GM12878 (cell line): ENCODE measurements around the gene TFPI2. TPM values are rescaled to one million over a fixed set of nuclear protein-coding genes. Genes with fewer than 3 reads are reported as not detected.

Experiments used
- ATAC-seq: fragments of 200-7000 bp; cut with Tn5 transposase; 3 replicates; pipeline ENCODE4 v1.9.1; 2020; ENCODE audit warnings: mild to moderate bottlenecking, moderate library complexity
- BruUV-seq: library from RNA; stranded (reverse); fragments of 400-500 nt; replicated peaks from 2 replicates; lab custom pipeline; 2021; lab: Mats Ljungman, UMichigan
- CTCF ChIA-PET: fragments of 300-600 bp; sonication (Branson Sonifier 250); formaldehyde crosslinking; extraction: SDS; loops from one replicate; lab custom pipeline; 2021; ENCODE audit warnings: inconsistent platforms; lab: Yijun Ruan, JAX
- POLR2A ChIA-PET: fragments of 350-600 bp; formaldehyde crosslinking; extraction: SDS; loops from one replicate; lab custom pipeline; 2021; ENCODE audit warnings: inconsistent platforms; lab: Charles Lee
- RAD21 ChIA-PET: fragments of 300-600 bp; sonication (Branson Sonifier 250); formaldehyde crosslinking; loops from one replicate; lab custom pipeline; 2023; ENCODE audit warnings: antibody characterized with exemption; ENCODE audit not compliant: unreplicated experiment; lab: Charles Lee
- SMC1A ChIA-PET: fragments of 300-600 bp; sonication (Branson Sonifier 250); formaldehyde crosslinking; loops from one replicate; lab custom pipeline; 2023; ENCODE audit not compliant: unreplicated experiment, uncharacterized antibody; lab: Charles Lee
- DNase-seq: peaks from one replicate; pipeline ENCODE4 v3.0.0-alpha.2; 2011; ENCODE audit warnings: low read depth, low spot score
- FAIRE-seq: peaks from 3 replicates; lab custom pipeline; 2011; peaks lifted over from hg19 to GRCh38; lab: Jason Lieb, UNC
- H2AFZ ChIP-seq: 2 replicates; pipeline ENCODE4 v1.6.0; 2011; ENCODE audit warnings: low read depth, low read length, control low read depth; ENCODE audit not compliant: control insufficient read depth
- H3K27ac ChIP-seq: 2 replicates; pipeline ENCODE4 v1.5.1; 2011; ENCODE audit warnings: control low read depth; ENCODE audit not compliant: control insufficient read depth, insufficient read depth
- H3K27me3 ChIP-seq, 2 experiments: replicated peaks in 1 of 2; 2 replicates each; pipeline versions ENCODE4 v1.6.0 to v1.6.1; 2011; ENCODE audit warnings: low read length in 1 of 2; ENCODE audit not compliant: control insufficient read depth in 2 of 2, insufficient read depth in 2 of 2
- H3K36me3 ChIP-seq, 2 experiments: 2 replicates each; pipeline ENCODE4 v1.5.1; 2011; ENCODE audit warnings: low read length in 1 of 2; ENCODE audit not compliant: control insufficient read depth in 2 of 2, insufficient read depth in 2 of 2
- H3K4me1 ChIP-seq: 2 replicates; pipeline ENCODE4 v1.6.1; 2011; ENCODE audit warnings: mild to moderate bottlenecking, low read length, moderate library complexity, mixed read lengths; ENCODE audit not compliant: control insufficient read depth, insufficient read depth
- H3K4me2 ChIP-seq: 2 replicates; pipeline ENCODE4 v1.6.0; 2011; ENCODE audit warnings: control low read depth; ENCODE audit not compliant: control insufficient read depth, insufficient read depth
- H3K4me3 ChIP-seq: fragments of 200-600 bp; sonication (generic); 2 replicates; pipeline ENCODE4 v1.5.1; 2016
- H3K79me2 ChIP-seq: 2 replicates; pipeline ENCODE4 v1.6.0; 2011; ENCODE audit warnings: low read length; ENCODE audit not compliant: control insufficient read depth, insufficient read depth
- H3K9ac ChIP-seq: 2 replicates; pipeline ENCODE4 v1.8.0; 2011; ENCODE audit warnings: low read length, control low read depth, mixed read lengths; ENCODE audit not compliant: control insufficient read depth, insufficient read depth
- H3K9me3 ChIP-seq: replicated peaks from 3 replicates; pipeline ENCODE4 v1.5.1; 2011; ENCODE audit warnings: mild to moderate bottlenecking, low read length; ENCODE audit not compliant: control insufficient read depth, insufficient read depth
- H4K20me1 ChIP-seq: 2 replicates; pipeline ENCODE4 v1.6.0; 2011; ENCODE audit not compliant: control insufficient read depth, insufficient read depth
- CBX5 ChIP-seq: sonication (generic); IDR thresholded peaks from 2 replicates; pipeline ENCODE4 v1.6.1; 2016; ENCODE audit warnings: low read depth, moderate library complexity, mild to moderate bottlenecking, inconsistent platforms
- CHD1 ChIP-seq: IDR thresholded peaks from 2 replicates; pipeline ENCODE4 v1.6.1; 2012; ENCODE audit warnings: low read depth, low read length, improper control_type of control experiment
- CREB1 ChIP-seq: IDR thresholded peaks from 2 replicates; pipeline ENCODE4 v1.6.1; 2012; ENCODE audit warnings: low read depth, mild to moderate bottlenecking, inconsistent platforms
- CREM ChIP-seq: IDR thresholded peaks from 2 replicates; pipeline ENCODE4 v1.6.1; 2014; ENCODE audit warnings: antibody characterized with exemption, low read depth
- ETV6 ChIP-seq, 2 experiments: fragments of 450-650 bp in 1 of 2; IDR thresholded peaks in 1 of 2; conservative IDR thresholded peaks in 1 of 2; 2 replicates each; pipeline ENCODE4 v1.6.1; 2014; ENCODE audit warnings: antibody characterized with exemption in 1 of 2, borderline replicate concordance in 1 of 2, low read depth in 1 of 2, mild to moderate bottlenecking in 1 of 2, moderate library complexity in 1 of 2
- FOXK2 ChIP-seq: fragments of 450-650 bp; IDR thresholded peaks from 2 replicates; pipeline ENCODE4 v1.6.1; 2017; ENCODE audit warnings: mild to moderate bottlenecking, moderate library complexity
- HDAC2 ChIP-seq: fragments of 200-600 bp; sonication (generic); IDR thresholded peaks from 2 replicates; pipeline ENCODE4 v1.6.1; 2017
- IKZF2 ChIP-seq, 2 experiments: fragments of 450-650 bp; IDR thresholded peaks; 2 replicates each; pipeline ENCODE4 v1.6.1; 2017; ENCODE audit warnings: mild to moderate bottlenecking in 2 of 2, moderate library complexity in 2 of 2
- LARP7 ChIP-seq: fragments of 450-650 bp; IDR thresholded peaks from 2 replicates; pipeline ENCODE4 v1.6.1; 2017; ENCODE audit warnings: mild to moderate bottlenecking
- POLR2A ChIP-seq: IDR thresholded peaks from 2 replicates; pipeline ENCODE4 v1.6.1; 2011; ENCODE audit warnings: low read depth, mild to moderate bottlenecking, low read length
- SIX5 ChIP-seq: IDR thresholded peaks from 2 replicates; pipeline ENCODE4 v1.6.1; 2011; ENCODE audit warnings: mild to moderate bottlenecking, low read depth, low read length, moderate library complexity; ENCODE audit not compliant: severe bottlenecking
- SPI1 ChIP-seq: IDR thresholded peaks from 2 replicates; pipeline ENCODE4 v1.6.1; 2011; ENCODE audit warnings: low read depth, mild to moderate bottlenecking, low read length, moderate library complexity, borderline replicate concordance; ENCODE audit not compliant: insufficient read depth
- SRF ChIP-seq, 2 experiments: IDR thresholded peaks; 2 replicates each; pipeline ENCODE4 v1.6.1; 2011; ENCODE audit warnings: low read depth in 2 of 2, low read length in 2 of 2, mild to moderate bottlenecking in 1 of 2, moderate library complexity in 1 of 2
- YBX1 ChIP-seq: fragments of 450-650 bp; IDR thresholded peaks from 2 replicates; pipeline ENCODE4 v1.6.1; 2016; ENCODE audit warnings: antibody characterized with exemption
- ZBED1 ChIP-seq: IDR thresholded peaks from 2 replicates; pipeline ENCODE4 v1.6.1; 2016; ENCODE audit warnings: borderline replicate concordance
- ZNF24 ChIP-seq: fragments of 450-650 bp; IDR thresholded peaks from 2 replicates; pipeline ENCODE4 v1.6.1; 2017; ENCODE audit warnings: antibody characterized with exemption, mild to moderate bottlenecking
- ZSCAN29 ChIP-seq: fragments of 450-650 bp; IDR thresholded peaks from 2 replicates; pipeline ENCODE4 v1.6.1; 2017; ENCODE audit warnings: mild to moderate bottlenecking, moderate library complexity
- WGBS: methylation state at CpG from one replicate; pipeline ENCODE4 v1.1.6; 2016; ENCODE audit warnings: low lambda C conversion rate; ENCODE audit not compliant: insufficient replicate concordance, insufficient coverage; ENCODE audit errors: missing lambda C conversion rate; 5-methylcytosine and 5-hydroxymethylcytosine counted together
- in situ Hi-C: fragments of 300-500 bp; cut with MboI; formaldehyde crosslinking; loops from 9 replicates; pipeline ENCODE4 v1.14.3; 2018; ENCODE audit warnings: mixed read lengths
- intact Hi-C: fragments of 100-400 bp; cut with micrococcal nuclease; formaldehyde crosslinking; loops from one replicate; pipeline ENCODE4 v1.14.2; 2022; ENCODE audit not compliant: unreplicated experiment
- polyA plus RNA-seq, 11 experiments: library from polyadenylated mRNA; depleted of rRNA in 4 of 11; unstranded in 6 of 11; stranded (reverse) in 5 of 11; fragments of >200 nt; fragmentation: Nextera tagmentation in 4 of 11; fragmentation: Illumina TruSeq in 1 of 11; extraction: Ambion mirVana in 4 of 11; extraction: Trizol in 1 of 11; gene quantifications; 1 replicate in 1 of 11; 2 replicates in 10 of 11; pipeline versions ENCODE4 v1.2.1 to v1.2.3, GENCODE V29; 2011 to 2016; ENCODE audit warnings: inconsistent platforms in 2 of 11, missing spikeins in 2 of 11, low read depth in 1 of 11
- total RNA-seq, 4 experiments: library from RNA; depleted of rRNA in 3 of 4; stranded (reverse); fragments of >200 nt in 3 of 4; fragmentation: Illumina TruSeq in 1 of 4; extraction: Trizol in 1 of 4; gene quantifications; 2 replicates each; pipeline versions ENCODE4 v1.2.1 to v1.2.3, GENCODE V29; 2013 to 2021
- TF ChIP-seq, protein P1 (sequence below): IDR thresholded peaks from 2 replicates; pipeline ENCODE4 v1.6.1; 2011; ENCODE audit warnings: mild to moderate bottlenecking, low read depth, low read length, moderate library complexity; ENCODE audit not compliant: insufficient replicate concordance
- TF ChIP-seq, protein P2 (sequence below): fragments of 450-650 bp; conservative IDR thresholded peaks from 2 replicates; pipeline ENCODE4 v1.6.1; 2017; ENCODE audit warnings: mild to moderate bottlenecking, moderate library complexity
- TF ChIP-seq, protein P3 (sequence below): IDR thresholded peaks from 2 replicates; pipeline ENCODE4 v1.6.1; 2012; ENCODE audit warnings: low read depth, low read length, improper control_type of control experiment

TFPI2 gene
- total and polyA plus RNA-seq, 10 of the 15 experiments (the other 5 are each of a cell fraction or from before 2014, with no cell fraction given): 0.07 to 1.1 (median 0.31) TPM; not detected in 5

DNA sequence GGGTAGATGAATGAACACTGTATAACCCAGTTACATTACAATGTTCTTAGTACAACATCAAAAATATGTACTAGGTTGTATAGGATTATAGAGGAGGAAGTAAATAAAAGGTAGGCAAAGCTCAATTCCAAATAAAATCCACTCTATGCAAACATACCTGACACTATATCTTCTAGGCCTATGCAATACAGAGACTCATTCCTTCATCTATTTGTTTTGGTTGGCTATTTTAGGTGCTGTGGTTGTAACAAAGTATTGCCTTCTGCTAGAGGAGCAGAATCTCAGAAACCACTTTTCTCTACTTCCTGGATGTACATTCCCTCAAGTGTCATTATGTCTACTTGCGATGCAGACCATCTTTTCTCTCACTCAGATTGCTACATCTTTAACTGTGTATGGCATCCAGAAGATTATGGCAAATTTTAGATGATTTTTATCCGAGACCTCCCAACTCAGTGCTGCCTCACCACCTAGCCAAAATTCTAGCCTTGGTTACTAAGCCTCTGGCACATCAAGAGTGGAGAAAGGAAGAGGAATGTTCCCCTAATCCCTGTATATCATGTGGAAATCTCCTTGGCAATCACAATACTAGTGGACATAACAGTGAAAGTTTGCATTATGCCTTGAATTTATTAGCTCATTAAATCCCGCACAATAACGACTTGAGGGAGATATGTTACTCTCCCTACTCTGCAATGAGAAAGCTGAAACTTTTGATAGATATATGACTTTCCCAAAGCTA, 5.5 kb upstream of the TFPI2 start:
- BruUV-seq: no TSS peak
- intact Hi-C loops: no loop called here
- Histone ChIP-seq H3K4me1 (no peaks in the 10 kb centered on the region), H3K27me3 (peaks cover 0 to 3% of the 10 kb centered on the region in 2 experiments; a peak in 2 of 4 replicates), H3K4me3 (no peak overlapping the region)
- no peak for TF ChIP-seq CBX5
- TF ChIP-seq ZSCAN29: no peak
- TF ChIP-seq, protein P1, sequence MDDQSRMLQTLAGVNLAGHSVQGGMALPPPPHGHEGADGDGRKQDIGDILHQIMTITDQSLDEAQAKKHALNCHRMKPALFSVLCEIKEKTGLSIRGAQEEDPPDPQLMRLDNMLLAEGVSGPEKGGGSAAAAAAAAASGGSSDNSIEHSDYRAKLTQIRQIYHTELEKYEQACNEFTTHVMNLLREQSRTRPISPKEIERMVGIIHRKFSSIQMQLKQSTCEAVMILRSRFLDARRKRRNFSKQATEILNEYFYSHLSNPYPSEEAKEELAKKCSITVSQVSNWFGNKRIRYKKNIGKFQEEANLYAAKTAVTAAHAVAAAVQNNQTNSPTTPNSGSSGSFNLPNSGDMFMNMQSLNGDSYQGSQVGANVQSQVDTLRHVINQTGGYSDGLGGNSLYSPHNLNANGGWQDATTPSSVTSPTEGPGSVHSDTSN: no peak
- TF ChIP-seq ETV6 (conservative IDR thresholded peaks at IDR 0.05 in 1 of 2, IDR thresholded peaks at IDR 0.05 in 1 of 2; ENCODE audit: borderline replicate concordance in 1 of 2, low read depth in 1 of 2): no peak
- TF ChIP-seq HDAC2: no peak
- no peak for TF ChIP-seq SPI1
- no peak for TF ChIP-seq CREM
- TF ChIP-seq CREB1: no peak
- TF ChIP-seq LARP7: no peak
- TF ChIP-seq IKZF2 (IDR thresholded peaks at IDR 0.05): no peak
- TF ChIP-seq, protein P2, sequence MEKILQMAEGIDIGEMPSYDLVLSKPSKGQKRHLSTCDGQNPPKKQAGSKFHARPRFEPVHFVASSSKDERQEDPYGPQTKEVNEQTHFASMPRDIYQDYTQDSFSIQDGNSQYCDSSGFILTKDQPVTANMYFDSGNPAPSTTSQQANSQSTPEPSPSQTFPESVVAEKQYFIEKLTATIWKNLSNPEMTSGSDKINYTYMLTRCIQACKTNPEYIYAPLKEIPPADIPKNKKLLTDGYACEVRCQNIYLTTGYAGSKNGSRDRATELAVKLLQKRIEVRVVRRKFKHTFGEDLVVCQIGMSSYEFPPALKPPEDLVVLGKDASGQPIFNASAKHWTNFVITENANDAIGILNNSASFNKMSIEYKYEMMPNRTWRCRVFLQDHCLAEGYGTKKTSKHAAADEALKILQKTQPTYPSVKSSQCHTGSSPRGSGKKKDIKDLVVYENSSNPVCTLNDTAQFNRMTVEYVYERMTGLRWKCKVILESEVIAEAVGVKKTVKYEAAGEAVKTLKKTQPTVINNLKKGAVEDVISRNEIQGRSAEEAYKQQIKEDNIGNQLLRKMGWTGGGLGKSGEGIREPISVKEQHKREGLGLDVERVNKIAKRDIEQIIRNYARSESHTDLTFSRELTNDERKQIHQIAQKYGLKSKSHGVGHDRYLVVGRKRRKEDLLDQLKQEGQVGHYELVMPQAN: no peak
- TF ChIP-seq ZBED1: no peak
- no peak for TF ChIP-seq YBX1
- TF ChIP-seq, protein P3, sequence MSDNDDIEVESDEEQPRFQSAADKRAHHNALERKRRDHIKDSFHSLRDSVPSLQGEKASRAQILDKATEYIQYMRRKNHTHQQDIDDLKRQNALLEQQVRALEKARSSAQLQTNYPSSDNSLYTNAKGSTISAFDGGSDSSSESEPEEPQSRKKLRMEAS: no peak
- no peak for TF ChIP-seq SIX5
- TF ChIP-seq SRF (IDR thresholded peaks at IDR 0.05; ENCODE audit: low read depth in 2 of 2, low read length in 2 of 2): no peak
- TF ChIP-seq FOXK2: no peak
- TF ChIP-seq ZNF24: no peak
- no peak for TF ChIP-seq POLR2A
- TF ChIP-seq CHD1: no peak
- TF ChIP-seq, all 136 proteins: peak for 0
- H3K27ac ChIP-seq: no peak overlapping the region
- H3K36me3 ChIP-seq: no peaks in the 10 kb centered on the region
- FAIRE-seq (no peak), ATAC-seq (no peak), DNase-seq (no peak)
- ChIA-PET POLR2A (no interaction called here), CTCF (interaction anchor here (0.5 to 2.2 kb wide), 4 partner anchors 13 to 237 kb away, joined by 3 to 9 read pairs (median 5); no protein-coding TSS in a partner anchor), RAD21 (interaction anchor here (0.9 to 1.3 kb wide), 3 partner anchors 9 to 191 kb away, joined by 3 to 4 read pairs (median 3); no protein-coding TSS in a partner anchor), SMC1A (interaction anchor here (0.7 to 4.4 kb wide), 8 partner anchors 9 to 280 kb away, joined by 3 to 19 read pairs (median 3); partner anchors contain the start of gene GNGT1)
- no peak overlapping the region for H3K4me2 ChIP-seq
- H3K9me3 ChIP-seq: no peaks in the 10 kb centered on the region
- WGBS: 66% methylated on average over 4 of the region's 4 CpGs
- H3K9ac ChIP-seq: no peak overlapping the region
- H2AFZ ChIP-seq: no peak overlapping the region
- no peaks in the 10 kb centered on the region for H3K79me2 ChIP-seq
- in situ Hi-C loops: no loop called here
- H4K20me1 ChIP-seq: no peaks in the 10 kb centered on the region
